ENCODE results near the gene TMEM42.

- no peak for TF ChIP-seq CTCF (IDR thresholded peaks at IDR 0.05)
- no peak for TF ChIP-seq EP300 (IDR thresholded peaks at IDR 0.05)
- no peak for TF ChIP-seq POLR2A (IDR thresholded peaks at IDR 0.05)
Measured at GRCh38 chr3:44867421-44868111, 5.9 kb downstream of the TMEM42 start.

Measured in tibial nerve (tissue), 4 donors.